GM12864 (cell line): ENCODE results near the gene UBA5.

Source experiments
- DNase-seq: peaks from one replicate; pipeline ENCODE4 v3.0.0-alpha.2; 2011; ENCODE audit warnings: low read depth
- H3K4me3 ChIP-seq: 2 replicates; pipeline ENCODE4 v1.5.1; 2011; ENCODE audit warnings: mild to moderate bottlenecking, low read depth, low read length, control low read depth
- TF ChIP-seq, protein P1 (sequence below): IDR thresholded peaks from 2 replicates; pipeline ENCODE4 v1.5.1; 2011; ENCODE audit warnings: low read depth, mild to moderate bottlenecking, moderate library complexity, low read length, control low read depth, inconsistent platforms; ENCODE audit errors: missing control alignments

The UBA5 gene

DNA sequence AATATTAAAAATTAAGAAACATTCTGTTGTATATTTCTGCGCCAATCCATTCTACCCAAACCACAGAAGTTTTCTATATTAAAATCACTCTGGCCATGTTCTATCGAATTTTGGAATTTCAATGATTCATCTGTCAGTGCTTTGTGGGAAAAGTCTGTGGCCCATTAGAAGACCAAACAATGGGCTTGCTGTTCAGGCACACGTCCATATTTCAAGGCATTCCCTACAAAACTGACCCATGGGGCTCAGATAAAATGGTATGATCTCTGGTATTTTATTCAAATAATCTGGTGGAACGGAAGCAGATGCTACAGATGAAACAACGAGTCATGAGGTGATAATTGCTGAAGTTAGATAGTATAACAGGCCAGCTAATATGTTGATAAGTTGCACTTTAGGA is 49.6 kb downstream of the UBA5 start:
- no peak for DNase-seq
- TF ChIP-seq, protein P1, sequence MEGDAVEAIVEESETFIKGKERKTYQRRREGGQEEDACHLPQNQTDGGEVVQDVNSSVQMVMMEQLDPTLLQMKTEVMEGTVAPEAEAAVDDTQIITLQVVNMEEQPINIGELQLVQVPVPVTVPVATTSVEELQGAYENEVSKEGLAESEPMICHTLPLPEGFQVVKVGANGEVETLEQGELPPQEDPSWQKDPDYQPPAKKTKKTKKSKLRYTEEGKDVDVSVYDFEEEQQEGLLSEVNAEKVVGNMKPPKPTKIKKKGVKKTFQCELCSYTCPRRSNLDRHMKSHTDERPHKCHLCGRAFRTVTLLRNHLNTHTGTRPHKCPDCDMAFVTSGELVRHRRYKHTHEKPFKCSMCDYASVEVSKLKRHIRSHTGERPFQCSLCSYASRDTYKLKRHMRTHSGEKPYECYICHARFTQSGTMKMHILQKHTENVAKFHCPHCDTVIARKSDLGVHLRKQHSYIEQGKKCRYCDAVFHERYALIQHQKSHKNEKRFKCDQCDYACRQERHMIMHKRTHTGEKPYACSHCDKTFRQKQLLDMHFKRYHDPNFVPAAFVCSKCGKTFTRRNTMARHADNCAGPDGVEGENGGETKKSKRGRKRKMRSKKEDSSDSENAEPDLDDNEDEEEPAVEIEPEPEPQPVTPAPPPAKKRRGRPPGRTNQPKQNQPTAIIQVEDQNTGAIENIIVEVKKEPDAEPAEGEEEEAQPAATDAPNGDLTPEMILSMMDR = no peak
- no peak overlapping the region for H3K4me3 ChIP-seq

DNA sequence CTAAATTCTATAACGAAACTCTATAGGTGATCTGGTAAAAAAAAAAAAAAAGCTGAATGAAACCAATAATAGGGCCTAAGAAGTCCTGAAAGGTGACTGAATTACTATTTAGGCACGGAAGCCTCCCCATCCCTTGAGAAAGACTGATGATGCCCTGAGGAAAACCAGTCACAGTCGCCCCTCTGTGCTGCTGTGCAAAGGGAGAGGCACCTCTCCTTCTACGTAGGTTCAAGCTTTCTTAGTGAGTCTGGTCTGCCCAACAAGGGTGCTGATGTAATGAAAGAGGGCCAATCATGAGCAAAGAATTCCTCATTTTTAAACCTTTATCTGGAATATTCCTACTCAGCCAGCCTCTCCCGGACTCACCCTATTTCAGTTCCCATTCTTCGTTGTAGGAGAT is 50.2 kb downstream of the UBA5 start:
- H3K4me3 ChIP-seq = no peak overlapping the region
- no peak for DNase-seq
- TF ChIP-seq, protein P1 = no peak

DNA sequence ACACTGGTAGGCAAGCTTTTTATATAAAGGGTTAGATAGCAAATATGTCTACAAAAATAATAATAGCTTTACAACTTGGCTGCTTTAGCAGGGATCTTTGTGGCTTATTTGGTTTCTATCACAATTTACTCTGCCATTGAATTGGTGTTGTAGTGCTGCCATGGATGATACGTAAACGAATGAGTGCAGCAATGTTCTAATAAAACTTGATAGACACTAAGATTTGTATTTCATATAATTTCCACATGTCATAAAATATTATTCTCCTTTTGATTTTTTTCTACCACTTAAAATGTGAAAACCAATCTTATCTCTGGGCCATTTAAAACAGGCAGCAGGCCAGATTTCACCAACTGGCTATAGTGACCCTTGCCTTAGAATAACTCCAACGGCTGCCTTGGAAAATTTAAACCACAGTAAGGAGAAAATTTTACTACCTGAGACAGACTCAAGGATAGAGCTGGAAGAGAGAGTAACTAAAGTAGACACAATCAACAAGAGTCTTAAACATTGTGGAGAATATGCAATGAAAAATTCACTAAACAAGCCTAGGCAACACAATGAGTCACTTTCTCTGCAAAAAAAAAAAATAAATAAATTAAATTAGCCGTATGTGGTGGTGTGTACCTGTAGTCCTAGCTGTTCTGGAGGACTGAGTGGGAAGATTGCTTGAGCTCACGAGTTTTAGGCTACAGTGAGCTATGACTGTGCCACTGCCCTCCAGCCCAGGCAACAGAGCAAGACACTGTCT is 54.0 kb downstream of the UBA5 start:
- no peak overlapping the region for H3K4me3 ChIP-seq
- TF ChIP-seq, protein P1 = no peak

DNA sequence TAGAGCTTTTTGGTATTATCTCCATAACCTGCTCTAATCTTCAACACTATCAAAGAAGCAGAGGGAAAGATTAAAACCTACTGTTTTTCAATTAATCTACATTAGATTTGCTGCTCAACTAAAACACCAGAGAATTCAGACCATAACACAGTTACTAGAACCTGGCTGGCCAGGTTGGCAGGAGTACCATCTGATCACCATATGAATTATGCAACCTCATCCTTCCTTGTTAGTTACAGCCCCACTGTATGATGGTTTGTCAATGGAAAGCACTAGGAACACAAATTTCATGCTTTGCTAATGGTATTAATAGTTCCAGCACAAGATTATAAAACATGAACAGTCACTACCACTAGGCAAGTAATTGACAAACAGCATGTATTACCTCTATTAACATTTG is 56.2 kb downstream of the UBA5 start:
- TF ChIP-seq, protein P1 = no peak
- DNase-seq = no peak
- H3K4me3 ChIP-seq = no peak overlapping the region

More for the DNA sequence above, 54.0 kb downstream of the UBA5 start:
- no peak for DNase-seq

DNA sequence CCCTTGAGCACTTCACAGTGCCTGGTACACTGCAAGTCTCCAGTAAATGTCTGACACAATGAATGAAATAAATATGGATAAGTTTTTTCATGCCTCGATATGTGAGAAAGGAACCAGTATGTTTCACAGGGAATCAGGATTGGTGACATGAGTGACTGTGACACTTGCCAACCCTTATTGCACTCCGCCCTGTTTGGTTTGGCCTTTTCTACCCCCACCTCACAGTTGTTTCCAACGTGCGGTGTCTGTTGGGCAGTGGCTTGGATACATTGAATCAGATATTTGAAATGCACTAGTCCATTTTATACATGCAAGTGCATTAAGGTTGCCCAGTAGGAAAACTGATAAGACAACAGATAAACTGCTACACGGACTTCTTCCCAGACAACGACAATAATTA is 60.1 kb downstream of the UBA5 start:
- DNase-seq = no peak
- H3K4me3 ChIP-seq = no peak overlapping the region
- TF ChIP-seq, protein P1 = no peak

DNA sequence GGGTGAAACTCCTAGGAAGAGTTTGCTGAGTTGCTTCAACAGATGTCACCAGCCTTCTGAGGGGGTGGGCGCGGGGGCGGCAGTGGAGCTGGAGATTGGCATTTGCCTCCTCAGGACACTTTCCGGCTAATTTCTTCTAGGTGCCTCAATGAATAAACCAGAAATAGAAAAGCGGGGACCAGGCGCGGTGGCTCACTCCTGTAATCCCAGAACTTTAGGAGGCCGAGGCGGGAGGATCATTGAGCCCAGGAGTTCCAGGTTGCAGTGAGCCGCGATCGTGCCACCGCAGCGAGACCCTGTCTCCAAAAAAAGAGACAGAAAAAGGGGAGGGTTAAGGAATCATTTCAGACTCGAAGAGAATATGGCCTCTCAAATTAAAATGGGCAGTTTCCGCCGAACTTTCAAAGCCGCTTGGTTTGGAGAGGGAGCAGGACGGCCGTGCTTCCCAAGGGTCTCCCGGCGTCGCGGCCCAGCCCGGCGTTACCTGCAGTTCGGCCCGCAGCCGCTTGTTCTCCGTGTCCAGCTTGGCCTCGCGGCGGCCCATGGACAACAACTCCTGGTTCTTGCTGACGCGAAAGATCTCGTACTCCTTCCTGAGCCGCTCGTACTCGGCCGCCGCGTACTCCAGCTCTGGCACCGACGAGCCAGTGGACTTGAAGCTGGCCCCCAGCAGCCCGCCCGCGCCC is 61.5 kb downstream of the UBA5 start:
- TF ChIP-seq, protein P1 = peak; percentile 6
- no peak for DNase-seq
- H3K4me3 ChIP-seq = peak overlapping the region; percentile 95
